Panc1 (cell line): ENCODE measurements around the gene DUSP19.

ENCODE experiments used
- CTCF ChIP-seq: fragments of 450-650 bp; IDR thresholded peaks from 2 replicates; pipeline ENCODE4 v1.5.1; 2017; ENCODE audit warnings: mild to moderate bottlenecking
- SIN3A ChIP-seq: IDR thresholded peaks from 2 replicates; pipeline ENCODE4 v1.6.1; 2012; ENCODE audit warnings: low read depth, mild to moderate bottlenecking, low read length, moderate library complexity, borderline replicate concordance; ENCODE audit not compliant: insufficient read depth
- TCF7L2 ChIP-seq: IDR thresholded peaks from 2 replicates; pipeline ENCODE4 v1.6.1; 2011; ENCODE audit warnings: mild to moderate bottlenecking, low read depth, low read length, inconsistent platforms

- no peak for TF ChIP-seq TCF7L2
- no peak for TF ChIP-seq CTCF
- no peak for TF ChIP-seq SIN3A
Observed at GRCh38 chr2:183112577-183112976, 34.0 kb downstream of the DUSP19 start.
